ENCODE results near the gene GPR63. TPM values are rescaled to one million over a fixed set of nuclear protein-coding genes. Genes with fewer than 3 reads are reported as not detected.

Gene GPR63
- total RNA-seq, 1 experiment from 2014 or later: 5.9 TPM

GRCh38 chr6:96755096-96755495 lies 82.2 kb downstream of the GPR63 start:
- Histone ChIP-seq H2AK5ac (ENCODE audit: insufficient read length, low read length) (no peak overlapping the region), H3K56ac (ENCODE audit: insufficient read length, low read depth, low read length) (no peak overlapping the region), H4K8ac (replicated peaks; ENCODE audit: insufficient read length, low read depth, low read length) (no peak overlapping the region), H3K14ac (ENCODE audit: insufficient read depth, low read length) (no peak overlapping the region), H3T11ph (ENCODE audit: low read length) (no peak overlapping the region), H4K5ac (ENCODE audit: insufficient read length, low read depth, low read length) (no peak overlapping the region), H2BK5ac (ENCODE audit: insufficient read length, low read length) (no peak overlapping the region), H2AFZ (ENCODE audit: low read length) (no peak overlapping the region), H3K27me3 (ENCODE audit: insufficient read depth, low read length) (no peaks in the 10 kb centered on the region), H3K27ac (ENCODE audit: insufficient read length, low read depth, low read length) (no peak overlapping the region), H3K4me2 (ENCODE audit: insufficient read depth, insufficient read length, low read length) (no peak overlapping the region), H2BK15ac (ENCODE audit: low read depth, low read length) (no peak overlapping the region), H3K23ac (ENCODE audit: insufficient read length, low read depth, low read length) (no peak overlapping the region), H3K18ac (ENCODE audit: insufficient read length, low read depth, low read length) (no peak overlapping the region), H2BK120ac (ENCODE audit: low read depth, low read length, poor library complexity, severe bottlenecking) (no peak overlapping the region), H3K79me1 (ENCODE audit: insufficient read depth, low read depth, low read length, poor library complexity, severe bottlenecking) (no peaks in the 10 kb centered on the region), H3K9ac (ENCODE audit: extremely low read depth, insufficient read length, low read length) (no peak overlapping the region), H3K79me2 (ENCODE audit: insufficient read depth, low read length) (no peaks in the 10 kb centered on the region), H3K23me2 (ENCODE audit: insufficient read length, low read depth, low read length, poor library complexity, severe bottlenecking) (no peaks in the 10 kb centered on the region), H4K20me1 (ENCODE audit: control insufficient read depth, insufficient read depth, insufficient read length) (no peaks in the 10 kb centered on the region), H2BK12ac (ENCODE audit: insufficient read length, low read depth, low read length) (no peak overlapping the region), H3K9me3 (ENCODE audit: control insufficient read depth, low read depth, low read length) (no peaks in the 10 kb centered on the region), H3K4ac (ENCODE audit: low read depth, low read length) (no peak overlapping the region), H4K91ac (ENCODE audit: insufficient read length, low read depth, low read length) (no peak overlapping the region), H2BK20ac (ENCODE audit: low read depth, low read length, poor library complexity, severe bottlenecking) (no peak overlapping the region), H3K4me1 (ENCODE audit: insufficient read depth, low read length) (no peaks in the 10 kb centered on the region)
- H3K9me3 Mint-ChIP-seq: peaks cover 0 to 3% of the 10 kb centered on the region in 2 experiments; a peak in 1 of 5 replicates
- DNase-seq: no peak
- no peaks in the 10 kb centered on the region for H3K4me1 Mint-ChIP-seq
- no peak overlapping the region for H3K4me3 Mint-ChIP-seq
- TF ChIP-seq CTCF (conservative IDR thresholded peaks at IDR 0.05): no peak
- no CpG with 5 or more reads among the region's 3 CpGs for WGBS (ENCODE audit: extremely low coverage, insufficient read length, low lambda C conversion rate)
- H3K27ac Mint-ChIP-seq: no peak overlapping the region
- H3K36me3 Mint-ChIP-seq (ENCODE audit: insufficient read depth in 1 of 3, low read depth in 3 of 3): no peaks in the 10 kb centered on the region
- no peaks in the 10 kb centered on the region for H3K27me3 Mint-ChIP-seq (ENCODE audit: low read depth)
